H1 (cell line): Measurements from ENCODE around the gene RCL1. TPM values are rescaled to one million over a fixed set of nuclear protein-coding genes. Genes with fewer than 3 reads are reported as not detected.

Experiments
- CTCF ChIA-PET: fragments of 300-600 bp; sonication (Branson Sonifier 250); formaldehyde crosslinking; loops from one replicate; lab custom pipeline; 2021; ENCODE audit not compliant: partially characterized antibody; lab: Charles Lee
- POLR2A ChIA-PET: fragments of 300-600 bp; sonication (Branson Sonifier 250); formaldehyde crosslinking; loops from one replicate; lab custom pipeline; 2021; ENCODE audit warnings: inconsistent platforms; ENCODE audit not compliant: partially characterized antibody; lab: Charles Lee
- DNase-seq, 2 experiments: peaks; one replicate each; pipeline versions ENCODE4 v3.0.0 to v3.0.0-alpha.2; 2010 to 2022; ENCODE audit warnings: low spot score in 2 of 2, low read depth in 1 of 2, mixed read lengths in 1 of 2
- FAIRE-seq: peaks from 2 replicates; lab custom pipeline; 2011; peaks lifted over from hg19 to GRCh38; lab: Jason Lieb, UNC
- H2AFZ ChIP-seq: 2 replicates; pipeline ENCODE4 v1.8.1; 2012; ENCODE audit warnings: low read length, inconsistent platforms
- H2AK5ac ChIP-seq: 2 replicates; pipeline ENCODE4 v1.6.1; 2013; ENCODE audit warnings: low read depth, low read length
- H2BK120ac ChIP-seq: replicated peaks from 2 replicates; pipeline ENCODE3; 2013; ENCODE audit warnings: low read depth, low read length, inconsistent platforms
- H2BK12ac ChIP-seq: 2 replicates; pipeline ENCODE4 v1.6.1; 2013; ENCODE audit warnings: low read depth, low read length
- H2BK15ac ChIP-seq: 2 replicates; pipeline ENCODE4 v1.6.1; 2013; ENCODE audit warnings: low read length
- H2BK20ac ChIP-seq: 2 replicates; pipeline ENCODE4 v1.6.1; 2013; ENCODE audit warnings: low read length
- H2BK5ac ChIP-seq: 2 replicates; pipeline ENCODE4 v1.6.1; 2013; ENCODE audit warnings: low read depth, low read length
- H3K14ac ChIP-seq: 2 replicates; pipeline ENCODE4 v1.6.1; 2013; ENCODE audit warnings: inconsistent platforms; ENCODE audit not compliant: insufficient read length
- H3K18ac ChIP-seq: 2 replicates; pipeline ENCODE4 v1.6.1; 2013; ENCODE audit warnings: low read length; ENCODE audit errors: extremely low read depth
- H3K23ac ChIP-seq: 2 replicates; pipeline ENCODE4 v1.6.1; 2013; ENCODE audit warnings: inconsistent platforms; ENCODE audit not compliant: insufficient read length
- H3K23me2 ChIP-seq: 2 replicates; pipeline ENCODE4 v1.6.1; 2013; ENCODE audit warnings: low read depth, low read length
- H3K27ac ChIP-seq: 2 replicates; pipeline ENCODE4 v1.6.1; 2011; ENCODE audit warnings: low read depth, low read length, inconsistent platforms
- H3K27me3 ChIP-seq, 4 experiments: replicated peaks in 1 of 4; 1 replicate in 1 of 4; 2 replicates in 3 of 4; pipeline versions ENCODE4 v1.6.1 to v1.8.1; 2011 to 2013; ENCODE audit warnings: low read length in 3 of 4, mild to moderate bottlenecking in 3 of 4, inconsistent platforms in 2 of 4, mixed read lengths in 2 of 4, moderate library complexity in 1 of 4; ENCODE audit not compliant: control insufficient read depth in 3 of 4, insufficient read depth in 3 of 4; ENCODE audit errors: extremely low read depth in 1 of 4
- H3K36me3 ChIP-seq, 4 experiments: 2 replicates each; pipeline versions ENCODE4 v1.6.1 to v1.8.1; 2011 to 2013; ENCODE audit warnings: mild to moderate bottlenecking in 4 of 4, low read length in 3 of 4, moderate library complexity in 2 of 4, control low read depth in 1 of 4, inconsistent platforms in 1 of 4; ENCODE audit not compliant: insufficient read depth in 4 of 4, control insufficient read depth in 2 of 4
- H3K4ac ChIP-seq: replicated peaks from 2 replicates; pipeline ENCODE3; 2013; ENCODE audit warnings: low read length, low read depth, mixed read lengths, inconsistent platforms; ENCODE audit not compliant: insufficient read length
- H3K4me1 ChIP-seq, 4 experiments: replicated peaks in 1 of 4; 1 replicate in 1 of 4; 2 replicates in 3 of 4; pipeline versions ENCODE4 v1.6.1 to v1.8.1; 2011 to 2013; ENCODE audit warnings: low read length in 3 of 4, inconsistent platforms in 2 of 4, mixed read lengths in 1 of 4; ENCODE audit not compliant: insufficient read depth in 4 of 4, control insufficient read depth in 3 of 4
- H3K4me2 ChIP-seq, 2 experiments: 2 replicates each; pipeline versions ENCODE4 v1.6.1 to v1.8.1; 2011 to 2013; ENCODE audit warnings: low read depth in 2 of 2, low read length in 2 of 2, control low read depth in 1 of 2, inconsistent platforms in 1 of 2, mild to moderate bottlenecking in 1 of 2; ENCODE audit not compliant: insufficient read depth in 1 of 2
- H3K4me3 ChIP-seq, 4 experiments: fragments of 200-600, 300-600 bp in 1 of 4; sonication (generic), shearing (Covaris generic), sonication (Bioruptor Twin) in 1 of 4; 2 replicates each; pipeline versions ENCODE4 v1.5.1 to v1.8.1; 2011 to 2016; ENCODE audit warnings: low read length in 4 of 4, low read depth in 3 of 4, control low read depth in 2 of 4, inconsistent platforms in 2 of 4, mild to moderate bottlenecking in 2 of 4, mixed read lengths in 1 of 4, moderate library complexity in 1 of 4; ENCODE audit not compliant: insufficient read depth in 2 of 4; ENCODE audit errors: extremely low read depth in 1 of 4
- H3K56ac ChIP-seq: replicated peaks from 2 replicates; pipeline ENCODE3; 2013; ENCODE audit warnings: low read depth, mild to moderate bottlenecking, mixed read lengths, low read length, inconsistent platforms; ENCODE audit not compliant: insufficient read length
- H3K79me1 ChIP-seq: 2 replicates; pipeline ENCODE4 v1.6.1; 2013; ENCODE audit warnings: low read depth, low read length, control low read depth
- H3K79me2 ChIP-seq, 2 experiments: 2 replicates each; pipeline versions ENCODE4 v1.6.1 to v1.8.1; 2012 to 2013; ENCODE audit warnings: low read length in 2 of 2, mild to moderate bottlenecking in 2 of 2, inconsistent platforms in 1 of 2; ENCODE audit not compliant: insufficient read depth in 2 of 2, control insufficient read depth in 1 of 2
- H3K9ac ChIP-seq, 4 experiments: replicated peaks in 1 of 4; 1 replicate in 1 of 4; 2 replicates in 3 of 4; pipeline versions ENCODE4 v1.6.1 to v1.8.1; 2011 to 2013; ENCODE audit warnings: low read depth in 3 of 4, low read length in 3 of 4, control low read depth in 2 of 4, mild to moderate bottlenecking in 2 of 4, moderate library complexity in 2 of 4, inconsistent platforms in 1 of 4; ENCODE audit errors: extremely low read depth in 1 of 4
- H3K9me3 ChIP-seq, 2 experiments: 2 replicates each; pipeline versions ENCODE4 v1.6.1 to v1.8.1; 2012 to 2013; ENCODE audit warnings: mild to moderate bottlenecking in 2 of 2, moderate library complexity in 2 of 2, control low read depth in 1 of 2, inconsistent platforms in 1 of 2, low read depth in 1 of 2, low read length in 1 of 2, mixed read lengths in 1 of 2; ENCODE audit not compliant: insufficient read depth in 2 of 2
- H4K20me1 ChIP-seq, 2 experiments: replicated peaks in 1 of 2; 2 replicates each; pipeline versions ENCODE3 to v1.8.1; 2011 to 2013; ENCODE audit warnings: inconsistent platforms in 2 of 2, low read length in 2 of 2, mild to moderate bottlenecking in 1 of 2; ENCODE audit not compliant: insufficient read depth in 2 of 2, control insufficient read depth in 1 of 2
- H4K5ac ChIP-seq: 2 replicates; pipeline ENCODE4 v1.6.1; 2013; ENCODE audit warnings: low read length, low read depth, mixed read lengths, inconsistent platforms; ENCODE audit not compliant: insufficient read length
- H4K8ac ChIP-seq: 2 replicates; pipeline ENCODE4 v1.8.0; 2013; ENCODE audit warnings: mild to moderate bottlenecking, moderate library complexity, low read length, inconsistent platforms; ENCODE audit not compliant: insufficient read depth; ENCODE audit errors: extremely low read depth
- H4K91ac ChIP-seq: replicated peaks from 2 replicates; pipeline ENCODE3; 2013; ENCODE audit warnings: low read length, mixed read lengths, inconsistent platforms; ENCODE audit not compliant: insufficient read length
- ATF2 ChIP-seq: IDR thresholded peaks from 2 replicates; pipeline ENCODE4 v1.6.1; 2012; ENCODE audit warnings: low read length, inconsistent platforms
- ATF3 ChIP-seq: IDR thresholded peaks from 2 replicates; pipeline ENCODE4 v1.6.1; 2011; ENCODE audit warnings: low read depth, mild to moderate bottlenecking, low read length; ENCODE audit not compliant: insufficient read depth
- CBX8 ChIP-seq: fragments of 300-800, 300-1000 bp; sonication (generic); IDR thresholded peaks from 2 replicates; pipeline ENCODE4 v1.7.1; 2016; ENCODE audit warnings: low read depth, low read length, borderline replicate concordance
- CEBPB ChIP-seq: IDR thresholded peaks from 2 replicates; pipeline ENCODE4 v1.6.1; 2012; ENCODE audit warnings: low read depth, low read length
- EGR1 ChIP-seq: IDR thresholded peaks from 2 replicates; pipeline ENCODE4 v1.6.1; 2011; ENCODE audit warnings: low read depth, low read length, borderline replicate concordance
- EP300 ChIP-seq, 2 experiments: IDR thresholded peaks; 1 replicate in 1 of 2; 2 replicates in 1 of 2; pipeline ENCODE4 v1.6.1; 2011 to 2012; ENCODE audit warnings: low read depth in 2 of 2, low read length in 2 of 2, mild to moderate bottlenecking in 2 of 2, borderline replicate concordance in 1 of 2, inconsistent platforms in 1 of 2, moderate library complexity in 1 of 2
- HDAC6 ChIP-seq: IDR thresholded peaks from one replicate; pipeline ENCODE4 v1.7.1; 2012; ENCODE audit warnings: low read depth, mild to moderate bottlenecking, inconsistent platforms, low read length, moderate library complexity
- JUN ChIP-seq: IDR thresholded peaks from 2 replicates; pipeline ENCODE4 v1.6.1; 2011; ENCODE audit warnings: low read depth, mild to moderate bottlenecking, improper control_type of control experiment, low read length
- SIN3A ChIP-seq, 2 experiments: IDR thresholded peaks in 1 of 2; conservative IDR thresholded peaks in 1 of 2; 2 replicates each; pipeline ENCODE4 v1.6.1; 2011 to 2012; ENCODE audit warnings: low read length in 2 of 2, improper control_type of control experiment in 1 of 2, low read depth in 1 of 2, mild to moderate bottlenecking in 1 of 2
- SIX5 ChIP-seq: IDR thresholded peaks from 2 replicates; pipeline ENCODE4 v1.6.1; 2011; ENCODE audit warnings: mild to moderate bottlenecking, low read depth, low read length
- SUZ12 ChIP-seq: fragments of 200-600 bp; sonication (generic); IDR thresholded peaks from 2 replicates; pipeline ENCODE4 v1.6.1; 2012; ENCODE audit warnings: mild to moderate bottlenecking, inconsistent platforms, low read length, moderate library complexity, mixed read lengths
- polyA plus RNA-seq, 7 experiments: library from polyadenylated mRNA; depleted of rRNA in 3 of 7; stranded (reverse) in 5 of 7; unstranded in 2 of 7; fragments of >200 nt in 5 of 7; fragments of 200-250 nt in 2 of 7; gene quantifications; 1 replicate in 5 of 7; 2 replicates in 1 of 7; 4 replicates in 1 of 7; pipeline versions ENCODE4 v1.2.1 to v1.2.3, GENCODE V29; 2011 to 2013; ENCODE audit warnings: missing spikeins in 2 of 7, mixed read lengths in 2 of 7
- total RNA-seq: library from RNA; stranded (reverse); fragmentation: NEBNext Ultra II Directional; extraction: Animal tissue kit (Norgen Biotek cat#: 25700); gene quantifications from 2 replicates; pipeline ENCODE4 v1.2.1, GENCODE V29; 2021
- TF ChIP-seq, protein P1 (sequence below): IDR thresholded peaks from 2 replicates; pipeline ENCODE4 v1.6.1; 2012; ENCODE audit warnings: inconsistent platforms

Gene RCL1
- total and polyA plus RNA-seq, 2 of the 8 experiments (the other 6 are each of a cell fraction or from before 2014, with no cell fraction given), result 21.0 to 29.5 TPM

DNA sequence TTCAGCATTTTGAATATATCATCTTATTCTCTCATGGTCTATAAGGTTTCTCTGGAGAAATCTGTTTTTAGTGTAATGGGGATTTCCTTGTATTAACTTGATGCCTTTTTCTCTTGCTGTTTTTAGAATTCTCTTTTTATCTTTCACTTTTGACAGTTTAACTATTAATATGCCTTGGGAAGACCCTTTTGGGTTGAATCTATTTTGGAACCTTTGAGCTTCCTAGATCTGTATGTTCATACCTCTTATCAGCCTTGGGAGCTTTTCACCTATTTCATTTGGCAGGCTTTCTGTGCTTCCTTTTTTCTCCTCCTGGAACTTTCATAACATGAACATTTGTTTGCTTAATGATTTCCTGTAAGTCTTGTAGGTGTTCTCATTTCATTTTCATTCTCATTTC lies 22.2 kb downstream of the RCL1 start:
- Histone ChIP-seq H3K27ac (no peak overlapping the region), H2AFZ (no peak overlapping the region), H3K18ac (no peak overlapping the region), H3K56ac (no peak overlapping the region), H4K20me1 (peaks cover 7% of the 10 kb centered on the region in 2 experiments), H3K14ac (no peak overlapping the region), H3K4me3 (no peak overlapping the region), H2BK5ac (no peak overlapping the region), H3K4ac (no peak overlapping the region), H3K4me2 (no peak overlapping the region), H2AK5ac (no peak overlapping the region), H3K36me3 (no peaks in the 10 kb centered on the region), H3K23me2 (no peaks in the 10 kb centered on the region), H3K27me3 (no peaks in the 10 kb centered on the region), H4K8ac (no peak overlapping the region), H2BK12ac (no peak overlapping the region), H3K9me3 (no peaks in the 10 kb centered on the region), H3K4me1 (no peaks in the 10 kb centered on the region), H2BK20ac (no peak overlapping the region), H3K79me2 (peaks cover 3 to 84% of the 10 kb centered on the region in 2 experiments; a peak in 3 of 4 replicates), H2BK15ac (no peak overlapping the region), H2BK120ac (no peak overlapping the region), H4K5ac (no peak overlapping the region), H4K91ac (no peak overlapping the region), H3K79me1 (peaks cover 10% of the 10 kb centered on the region), H3K23ac (no peak overlapping the region), H3K9ac (no peak overlapping the region)
- CTCF ChIA-PET, result no interaction called here
- POLR2A ChIA-PET, result interaction anchor here (1.1 to 1.2 kb wide), 2 partner anchors 11 to 22 kb away, joined by 3 read pairs; partner anchors contain the start of gene RCL1
- FAIRE-seq (no peak), DNase-seq (no peak)
- TF ChIP-seq, protein P1, sequence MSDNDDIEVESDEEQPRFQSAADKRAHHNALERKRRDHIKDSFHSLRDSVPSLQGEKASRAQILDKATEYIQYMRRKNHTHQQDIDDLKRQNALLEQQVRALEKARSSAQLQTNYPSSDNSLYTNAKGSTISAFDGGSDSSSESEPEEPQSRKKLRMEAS, result no peak
- no peak for TF ChIP-seq SUZ12
- TF ChIP-seq EGR1, result no peak
- TF ChIP-seq SIN3A (conservative IDR thresholded peaks at IDR 0.05 in 1 of 2, IDR thresholded peaks at IDR 0.05 in 1 of 2; ENCODE audit: low read depth in 1 of 2, low read length in 2 of 2), result no peak
- TF ChIP-seq CEBPB, result no peak
- TF ChIP-seq EP300 (IDR thresholded peaks at IDR 0.05; ENCODE audit: borderline replicate concordance in 1 of 2, low read depth in 2 of 2, low read length in 2 of 2), result no peak
- no peak for TF ChIP-seq ATF3
- no peak for TF ChIP-seq SIX5
- no peak for TF ChIP-seq JUN
- no peak for TF ChIP-seq CBX8
- TF ChIP-seq ATF2, result no peak
- no peak for TF ChIP-seq HDAC6
